ENCODE measurements around the gene KRT76.

Gene KRT76

DNA sequence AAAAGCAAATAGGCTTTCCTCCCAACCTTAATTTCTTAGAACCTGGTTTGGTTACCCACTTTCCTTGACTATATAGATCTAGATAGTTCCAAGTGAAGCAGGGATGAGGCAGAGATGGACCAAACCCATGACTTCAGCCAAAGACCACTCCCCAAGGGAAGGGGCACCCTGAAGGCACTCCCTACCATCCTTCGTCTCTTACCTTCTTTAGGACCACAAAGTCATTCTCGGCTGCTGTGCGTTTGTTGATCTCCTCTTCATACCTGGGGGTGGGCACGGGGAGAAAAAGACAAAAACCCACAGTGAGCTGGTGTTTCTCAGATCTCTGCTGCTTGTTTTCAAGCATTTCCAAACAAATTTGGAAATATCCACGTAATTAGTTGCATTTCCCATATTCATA is 33.4 kb upstream of the KRT76 start:
- no peaks in the 10 kb centered on the region for H3F3A ChIP-seq (ENCODE audit: insufficient read depth, low read length)
- H3K27me3 ChIP-seq (ENCODE audit: insufficient read depth, low read length), result peaks cover 3% of the 10 kb centered on the region; the same call in 1 of the 2 replicates

DNA sequence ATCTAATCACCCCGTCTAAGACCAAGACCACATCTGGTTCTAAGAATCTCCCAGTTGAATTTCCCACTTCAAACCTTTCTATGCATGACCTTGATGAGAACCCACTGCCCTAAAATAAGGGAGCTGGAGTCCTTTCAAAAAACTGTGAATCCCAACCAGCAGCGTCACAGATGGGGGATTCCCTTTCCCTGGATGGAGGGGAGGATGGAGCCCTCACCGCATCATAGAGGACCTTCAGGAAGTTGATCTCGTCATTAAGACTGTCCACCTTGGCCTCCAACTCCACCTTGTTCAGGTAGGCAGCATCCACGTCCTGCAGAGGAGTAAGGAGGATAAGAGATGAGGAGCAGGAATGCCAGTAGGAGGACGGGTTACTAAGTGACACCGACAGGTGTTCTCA is 32.0 kb upstream of the KRT76 start:
- Histone ChIP-seq H3F3A (ENCODE audit: insufficient read depth, low read length) (no peaks in the 10 kb centered on the region), H3K4me1 (ENCODE audit: insufficient read depth, low read length, severe bottlenecking) (no peaks in the 10 kb centered on the region), H4K20me1 (ENCODE audit: insufficient read depth, low read length) (no peaks in the 10 kb centered on the region), H3K9me2 (ENCODE audit: low read depth, low read length) (no peaks in the 10 kb centered on the region), H3K27ac (ENCODE audit: low read depth, low read length, poor library complexity, severe bottlenecking) (no peak overlapping the region), H3K9me3 (ENCODE audit: low read length) (no peaks in the 10 kb centered on the region), H3K4me3 (ENCODE audit: low read depth, low read length, poor library complexity, severe bottlenecking) (no peak overlapping the region), H2AFZ (ENCODE audit: low read length) (no peak overlapping the region), H3K36me3 (ENCODE audit: insufficient read depth, low read length) (no peaks in the 10 kb centered on the region), H3K27me3 (ENCODE audit: insufficient read depth, low read length) (peaks cover 3% of the 10 kb centered on the region; the same call in 1 of the 2 replicates), H3K4me2 (ENCODE audit: low read length) (no peak overlapping the region), H3K79me2 (ENCODE audit: insufficient read depth, low read length) (no peaks in the 10 kb centered on the region), H3K9ac (ENCODE audit: low read length) (no peak overlapping the region)
- TF ChIP-seq, protein P1, sequence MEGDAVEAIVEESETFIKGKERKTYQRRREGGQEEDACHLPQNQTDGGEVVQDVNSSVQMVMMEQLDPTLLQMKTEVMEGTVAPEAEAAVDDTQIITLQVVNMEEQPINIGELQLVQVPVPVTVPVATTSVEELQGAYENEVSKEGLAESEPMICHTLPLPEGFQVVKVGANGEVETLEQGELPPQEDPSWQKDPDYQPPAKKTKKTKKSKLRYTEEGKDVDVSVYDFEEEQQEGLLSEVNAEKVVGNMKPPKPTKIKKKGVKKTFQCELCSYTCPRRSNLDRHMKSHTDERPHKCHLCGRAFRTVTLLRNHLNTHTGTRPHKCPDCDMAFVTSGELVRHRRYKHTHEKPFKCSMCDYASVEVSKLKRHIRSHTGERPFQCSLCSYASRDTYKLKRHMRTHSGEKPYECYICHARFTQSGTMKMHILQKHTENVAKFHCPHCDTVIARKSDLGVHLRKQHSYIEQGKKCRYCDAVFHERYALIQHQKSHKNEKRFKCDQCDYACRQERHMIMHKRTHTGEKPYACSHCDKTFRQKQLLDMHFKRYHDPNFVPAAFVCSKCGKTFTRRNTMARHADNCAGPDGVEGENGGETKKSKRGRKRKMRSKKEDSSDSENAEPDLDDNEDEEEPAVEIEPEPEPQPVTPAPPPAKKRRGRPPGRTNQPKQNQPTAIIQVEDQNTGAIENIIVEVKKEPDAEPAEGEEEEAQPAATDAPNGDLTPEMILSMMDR (IDR thresholded peaks at IDR 0.05; ENCODE audit: low read length), result no peak
- TF ChIP-seq EZH2 (IDR thresholded peaks at IDR 0.05; ENCODE audit: borderline replicate concordance, low read length), result no peak

More for the DNA sequence above, 33.4 kb upstream of the KRT76 start:
- Histone ChIP-seq H3K9me3 (ENCODE audit: low read length) (no peaks in the 10 kb centered on the region), H4K20me1 (ENCODE audit: insufficient read depth, low read length) (no peaks in the 10 kb centered on the region), H3K9me2 (ENCODE audit: low read depth, low read length) (no peaks in the 10 kb centered on the region), H3K9ac (ENCODE audit: low read length) (no peak overlapping the region), H3K4me3 (ENCODE audit: low read depth, low read length, poor library complexity, severe bottlenecking) (no peak overlapping the region), H2AFZ (ENCODE audit: low read length) (no peak overlapping the region), H3K27ac (ENCODE audit: low read depth, low read length, poor library complexity, severe bottlenecking) (no peak overlapping the region), H3K4me1 (ENCODE audit: insufficient read depth, low read length, severe bottlenecking) (no peaks in the 10 kb centered on the region), H3K36me3 (ENCODE audit: insufficient read depth, low read length) (no peaks in the 10 kb centered on the region), H3K4me2 (ENCODE audit: low read length) (no peak overlapping the region), H3K79me2 (ENCODE audit: insufficient read depth, low read length) (no peaks in the 10 kb centered on the region)
- TF ChIP-seq, protein P1 (IDR thresholded peaks at IDR 0.05; ENCODE audit: low read length), result no peak
- TF ChIP-seq EZH2 (IDR thresholded peaks at IDR 0.05; ENCODE audit: borderline replicate concordance, low read length), result no peak

DNA sequence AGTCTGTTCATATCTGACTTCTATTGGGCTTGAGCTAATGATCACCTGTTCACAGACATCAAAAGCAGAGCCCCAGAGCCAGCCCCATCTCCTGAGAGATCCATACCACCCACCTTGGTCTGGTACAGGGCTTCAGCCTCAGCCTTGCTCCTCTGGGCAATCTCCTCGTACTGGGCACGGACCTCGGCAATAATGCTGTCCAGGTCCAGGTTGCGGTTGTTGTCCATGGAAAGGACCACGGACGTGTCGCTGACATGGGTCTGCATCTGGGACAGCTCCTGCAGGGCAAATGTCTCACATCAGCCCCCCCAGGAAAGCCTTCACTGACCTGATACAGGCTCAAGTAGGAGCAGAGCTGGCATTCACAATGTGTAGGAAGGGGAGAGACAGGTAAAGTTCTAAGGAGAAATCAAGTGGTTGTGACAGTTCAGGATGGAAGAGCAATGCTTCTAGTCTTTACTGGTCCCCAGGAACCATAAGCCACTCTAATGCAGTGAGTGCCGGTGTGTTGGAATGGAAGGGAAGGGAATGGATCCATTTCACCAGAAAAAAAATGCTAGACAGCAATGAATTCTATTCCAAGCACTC is 31.5 kb upstream of the KRT76 start:
- Histone ChIP-seq H3K4me2 (ENCODE audit: low read length) (no peak overlapping the region), H2AFZ (ENCODE audit: low read length) (no peak overlapping the region), H3K9me3 (ENCODE audit: low read length) (no peaks in the 10 kb centered on the region), H4K20me1 (ENCODE audit: insufficient read depth, low read length) (no peaks in the 10 kb centered on the region), H3K36me3 (ENCODE audit: insufficient read depth, low read length) (no peaks in the 10 kb centered on the region), H3K4me3 (ENCODE audit: low read depth, low read length, poor library complexity, severe bottlenecking) (no peak overlapping the region), H3F3A (ENCODE audit: insufficient read depth, low read length) (no peaks in the 10 kb centered on the region), H3K27me3 (ENCODE audit: insufficient read depth, low read length) (peaks cover 3% of the 10 kb centered on the region; the same call in 1 of the 2 replicates), H3K4me1 (ENCODE audit: insufficient read depth, low read length, severe bottlenecking) (no peaks in the 10 kb centered on the region), H3K9me2 (ENCODE audit: low read depth, low read length) (no peaks in the 10 kb centered on the region), H3K79me2 (ENCODE audit: insufficient read depth, low read length) (no peaks in the 10 kb centered on the region), H3K9ac (ENCODE audit: low read length) (no peak overlapping the region), H3K27ac (ENCODE audit: low read depth, low read length, poor library complexity, severe bottlenecking) (no peak overlapping the region)
- TF ChIP-seq, protein P1 (IDR thresholded peaks at IDR 0.05; ENCODE audit: low read length), result no peak
- TF ChIP-seq EZH2 (IDR thresholded peaks at IDR 0.05; ENCODE audit: borderline replicate concordance, low read length), result no peak
